22Rv1 (cell line): ENCODE results near the gene CPHXL.

ENCODE experiments used
- H3K27ac ChIP-seq: fragments of 450-650 bp; 2 replicates; pipeline ENCODE4 v1.5.1; 2017
- ZFX ChIP-seq: fragments of 450-650 bp; IDR thresholded peaks from 2 replicates; pipeline ENCODE4 v1.6.1; 2017; ENCODE audit warnings: antibody characterized with exemption, borderline replicate concordance
- TF ChIP-seq, protein P1 (sequence below): fragments of 450-650 bp; IDR thresholded peaks from 2 replicates; pipeline ENCODE4 v1.5.1; 2017; ENCODE audit warnings: mild to moderate bottlenecking

Gene CPHXL

DNA sequence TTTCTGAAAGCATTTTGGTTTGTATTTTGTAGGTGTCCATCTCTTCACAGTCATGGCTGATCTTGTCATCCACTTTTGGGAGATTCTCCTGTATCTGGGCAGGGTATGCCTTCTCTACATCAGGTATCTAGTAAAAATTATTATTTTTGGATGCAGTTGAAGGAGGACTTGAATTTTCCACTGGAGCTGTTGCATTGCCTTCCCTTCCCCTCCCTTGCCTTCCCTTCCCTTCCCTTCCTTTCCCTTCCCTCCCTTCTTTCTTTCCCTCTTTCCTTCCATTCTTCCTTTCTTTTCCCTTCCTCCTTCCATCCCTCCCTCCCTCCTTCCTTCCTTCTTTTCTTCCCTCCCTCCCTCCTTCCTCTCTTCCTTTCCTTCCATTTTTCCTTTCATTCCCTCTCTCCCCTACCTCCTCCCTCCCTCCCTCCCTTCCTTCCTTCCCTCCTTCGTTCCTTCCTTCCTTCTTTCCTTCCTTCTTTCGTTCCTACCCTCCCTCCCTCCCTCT, 33.8 kb upstream of the CPHXL start:
- H3K27ac ChIP-seq: no peak overlapping the region

DNA sequence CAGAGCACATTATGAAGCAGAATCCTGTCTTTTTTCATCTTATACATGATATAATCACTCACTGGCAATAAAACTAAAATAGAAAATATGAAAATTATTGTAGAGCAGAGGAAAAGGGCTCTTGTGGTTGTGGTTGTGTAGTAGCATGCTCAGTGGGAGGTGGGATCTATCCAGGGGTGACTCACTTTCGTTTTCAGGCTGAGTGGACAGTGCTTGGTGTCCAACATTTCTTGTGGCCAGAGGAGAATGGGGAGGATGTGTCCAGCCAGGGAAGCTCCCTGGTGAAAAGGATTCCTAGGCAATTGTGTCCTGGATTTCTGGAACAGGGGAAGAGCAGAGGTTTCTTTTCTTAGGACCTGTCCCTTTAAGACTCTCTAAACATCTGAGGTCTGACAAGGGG, 31.9 kb upstream of the CPHXL start:
- TF ChIP-seq ZFX: no peak
- TF ChIP-seq, protein P1, sequence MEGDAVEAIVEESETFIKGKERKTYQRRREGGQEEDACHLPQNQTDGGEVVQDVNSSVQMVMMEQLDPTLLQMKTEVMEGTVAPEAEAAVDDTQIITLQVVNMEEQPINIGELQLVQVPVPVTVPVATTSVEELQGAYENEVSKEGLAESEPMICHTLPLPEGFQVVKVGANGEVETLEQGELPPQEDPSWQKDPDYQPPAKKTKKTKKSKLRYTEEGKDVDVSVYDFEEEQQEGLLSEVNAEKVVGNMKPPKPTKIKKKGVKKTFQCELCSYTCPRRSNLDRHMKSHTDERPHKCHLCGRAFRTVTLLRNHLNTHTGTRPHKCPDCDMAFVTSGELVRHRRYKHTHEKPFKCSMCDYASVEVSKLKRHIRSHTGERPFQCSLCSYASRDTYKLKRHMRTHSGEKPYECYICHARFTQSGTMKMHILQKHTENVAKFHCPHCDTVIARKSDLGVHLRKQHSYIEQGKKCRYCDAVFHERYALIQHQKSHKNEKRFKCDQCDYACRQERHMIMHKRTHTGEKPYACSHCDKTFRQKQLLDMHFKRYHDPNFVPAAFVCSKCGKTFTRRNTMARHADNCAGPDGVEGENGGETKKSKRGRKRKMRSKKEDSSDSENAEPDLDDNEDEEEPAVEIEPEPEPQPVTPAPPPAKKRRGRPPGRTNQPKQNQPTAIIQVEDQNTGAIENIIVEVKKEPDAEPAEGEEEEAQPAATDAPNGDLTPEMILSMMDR: no peak
- H3K27ac ChIP-seq: no peak overlapping the region

More for the DNA sequence above, 33.8 kb upstream of the CPHXL start:
- TF ChIP-seq, protein P1: no peak
- TF ChIP-seq ZFX: no peak

DNA sequence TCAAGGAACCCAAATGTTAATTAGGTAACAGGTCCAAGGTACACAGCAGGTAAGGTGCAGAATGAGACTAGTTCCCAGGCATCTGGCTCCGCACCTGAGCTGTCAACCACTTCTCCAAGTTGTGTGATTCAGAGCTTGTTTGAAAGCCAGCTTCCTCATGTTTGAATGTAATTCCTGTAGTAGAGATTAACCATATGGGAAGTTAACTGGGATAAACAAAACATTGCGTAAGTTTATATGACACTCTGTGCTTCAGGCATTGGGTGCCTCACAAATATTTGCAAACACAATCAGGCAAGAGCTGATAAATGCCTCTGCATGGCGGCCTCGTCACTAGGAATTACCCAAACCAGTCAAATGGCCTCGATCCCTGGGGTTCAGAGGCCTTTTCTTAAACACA, 27.9 kb upstream of the CPHXL start:
- no peak overlapping the region for H3K27ac ChIP-seq
- TF ChIP-seq, protein P1: no peak
- TF ChIP-seq ZFX: no peak

- TF ChIP-seq ZFX: no peak
- TF ChIP-seq, protein P1: no peak
- no peak overlapping the region for H3K27ac ChIP-seq
These were observed 24.2 kb upstream of the CPHXL start for GRCh38 chr16:75750528-75750927.

- TF ChIP-seq, protein P1: no peak
- TF ChIP-seq ZFX: no peak
- no peak overlapping the region for H3K27ac ChIP-seq
These were observed 20.1 kb upstream of the CPHXL start for GRCh38 chr16:75746359-75746758.

GRCh38 chr16:75745823-75746222, 19.5 kb upstream of the CPHXL start:
- TF ChIP-seq ZFX: no peak
- TF ChIP-seq, protein P1: no peak

GRCh38 chr16:75745242-75745641, 19.0 kb upstream of the CPHXL start:
- no peak for TF ChIP-seq ZFX
- TF ChIP-seq, protein P1: no peak
- H3K27ac ChIP-seq: no peak overlapping the region

More at GRCh38 chr16:75745823-75746222, 19.5 kb upstream of the CPHXL start:
- no peak overlapping the region for H3K27ac ChIP-seq
